Measurements from ENCODE around the gene SYT7. TPM values are rescaled to one million over a fixed set of nuclear protein-coding genes. Genes with fewer than 3 reads are reported as not detected.
A peak's percentile ranks its signal among the peaks of the same experiment; 100 is the strongest.

The SYT7 gene, protein sequence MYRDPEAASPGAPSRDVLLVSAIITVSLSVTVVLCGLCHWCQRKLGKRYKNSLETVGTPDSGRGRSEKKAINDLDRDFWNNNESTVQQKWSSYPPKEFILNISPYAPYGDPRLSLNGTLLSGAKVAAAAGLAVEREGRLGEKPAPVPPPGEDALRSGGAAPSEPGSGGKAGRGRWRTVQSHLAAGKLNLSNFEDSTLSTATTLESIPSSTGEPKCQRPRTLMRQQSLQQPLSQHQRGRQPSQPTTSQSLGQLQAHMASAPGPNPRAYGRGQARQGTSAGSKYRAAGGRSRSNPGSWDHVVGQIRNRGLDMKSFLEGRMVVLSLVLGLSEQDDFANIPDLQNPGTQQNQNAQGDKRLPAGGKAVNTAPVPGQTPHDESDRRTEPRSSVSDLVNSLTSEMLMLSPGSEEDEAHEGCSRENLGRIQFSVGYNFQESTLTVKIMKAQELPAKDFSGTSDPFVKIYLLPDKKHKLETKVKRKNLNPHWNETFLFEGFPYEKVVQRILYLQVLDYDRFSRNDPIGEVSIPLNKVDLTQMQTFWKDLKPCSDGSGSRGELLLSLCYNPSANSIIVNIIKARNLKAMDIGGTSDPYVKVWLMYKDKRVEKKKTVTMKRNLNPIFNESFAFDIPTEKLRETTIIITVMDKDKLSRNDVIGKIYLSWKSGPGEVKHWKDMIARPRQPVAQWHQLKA
- total RNA-seq, result not detected

DNA sequence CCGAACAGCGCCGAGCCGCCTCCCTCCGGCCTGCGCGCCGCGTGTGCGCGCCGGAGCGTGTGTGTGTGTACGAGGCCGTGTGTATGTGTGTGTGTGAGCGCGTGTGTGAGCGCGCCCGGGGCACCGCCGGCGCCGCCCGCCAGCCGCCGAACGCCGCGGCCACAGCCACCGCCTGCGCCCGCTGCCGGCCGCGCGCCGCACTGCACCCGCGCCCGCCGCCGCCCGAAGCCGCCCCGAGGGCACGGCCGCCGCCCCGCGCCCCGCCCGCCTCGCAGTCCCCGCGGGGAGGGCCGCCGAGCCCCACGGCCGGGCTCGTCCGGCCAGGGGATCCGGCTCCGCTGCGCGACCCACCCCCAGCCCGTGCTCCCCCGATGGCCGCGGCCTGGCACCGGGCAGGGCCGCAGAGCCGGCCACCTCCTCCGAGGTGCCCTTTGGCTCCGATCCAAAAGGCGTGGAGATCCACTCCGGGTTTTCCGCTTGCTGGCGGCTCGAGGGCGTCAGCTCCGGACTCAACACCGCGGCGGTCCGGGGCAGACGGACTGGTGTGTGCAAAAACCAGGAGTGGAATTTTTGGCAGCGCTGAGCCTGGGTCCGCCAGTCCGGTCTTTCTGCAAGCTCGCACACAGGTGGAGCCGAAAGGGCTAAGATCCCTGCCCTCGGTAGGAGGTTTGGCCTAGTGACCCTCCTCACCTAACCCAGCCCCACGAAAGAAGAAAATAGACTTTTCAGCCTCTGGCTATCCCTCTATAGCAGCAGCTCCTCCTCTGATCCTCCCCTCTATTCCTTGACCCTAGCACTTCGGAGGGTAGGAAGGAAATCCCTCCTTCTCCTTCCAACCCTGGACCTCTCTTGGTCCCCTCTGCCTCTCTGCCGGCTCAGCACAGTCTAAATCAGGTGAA is at the start of gene SYT7:
SYT7 (minus strand) TSS at position 47 of the 899 bp plus-strand sequence. CDS start 256 bp downstream, outside the sequence.
- DNase-seq (peak; percentile 96 to 98), ATAC-seq (replicated peaks in 1 of 2) (peak; percentile 87)
- H3K27ac Mint-ChIP-seq, result no peak within 1 kb of the TSS
- peak within 1 kb of the TSS; percentile 72 to 86 for H3K4me3 Mint-ChIP-seq
- peaks cover 14% of the 10 kb centered on the region for H3K4me1 Mint-ChIP-seq (ENCODE audit: low read depth)
- peaks cover 40% of the 10 kb centered on the region for H3K27me3 Mint-ChIP-seq (ENCODE audit: low read depth)
- no peaks in the 10 kb centered on the region for H3K36me3 Mint-ChIP-seq (ENCODE audit: insufficient read depth in 2 of 2)
- no peaks in the 10 kb centered on the region for H3K9me3 Mint-ChIP-seq

DNA sequence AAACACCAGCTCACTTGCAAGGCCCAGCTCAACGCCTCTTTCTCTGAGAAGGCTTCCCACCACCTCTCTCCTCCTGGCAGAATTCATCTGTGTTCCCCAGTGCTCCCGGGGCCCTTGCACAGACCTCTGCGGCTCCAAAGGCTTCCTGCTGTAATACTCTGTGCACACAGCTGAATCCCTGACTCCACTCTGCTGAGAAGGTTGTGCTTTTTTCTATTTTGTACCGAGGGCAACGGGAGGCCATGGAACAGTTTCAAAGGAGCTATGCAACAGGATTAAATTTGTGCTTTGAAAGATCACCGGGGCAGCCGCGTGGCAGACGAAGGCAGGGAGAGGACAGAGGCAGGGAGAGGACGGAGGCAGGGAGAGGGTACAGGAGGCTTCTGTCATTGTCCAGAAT is 49.2 kb upstream of the SYT7 start:
- Mint-ChIP-seq H3K36me3 (ENCODE audit: insufficient read depth in 2 of 2) (no peaks in the 10 kb centered on the region), H3K9me3 (no peaks in the 10 kb centered on the region), H3K4me1 (ENCODE audit: low read depth) (no peaks in the 10 kb centered on the region), H3K4me3 (no peak overlapping the region), H3K27ac (no peak overlapping the region), H3K27me3 (ENCODE audit: low read depth) (peaks cover 21% of the 10 kb centered on the region)
- DNase-seq (no peak), ATAC-seq (replicated peaks in 1 of 2) (no peak)

DNA sequence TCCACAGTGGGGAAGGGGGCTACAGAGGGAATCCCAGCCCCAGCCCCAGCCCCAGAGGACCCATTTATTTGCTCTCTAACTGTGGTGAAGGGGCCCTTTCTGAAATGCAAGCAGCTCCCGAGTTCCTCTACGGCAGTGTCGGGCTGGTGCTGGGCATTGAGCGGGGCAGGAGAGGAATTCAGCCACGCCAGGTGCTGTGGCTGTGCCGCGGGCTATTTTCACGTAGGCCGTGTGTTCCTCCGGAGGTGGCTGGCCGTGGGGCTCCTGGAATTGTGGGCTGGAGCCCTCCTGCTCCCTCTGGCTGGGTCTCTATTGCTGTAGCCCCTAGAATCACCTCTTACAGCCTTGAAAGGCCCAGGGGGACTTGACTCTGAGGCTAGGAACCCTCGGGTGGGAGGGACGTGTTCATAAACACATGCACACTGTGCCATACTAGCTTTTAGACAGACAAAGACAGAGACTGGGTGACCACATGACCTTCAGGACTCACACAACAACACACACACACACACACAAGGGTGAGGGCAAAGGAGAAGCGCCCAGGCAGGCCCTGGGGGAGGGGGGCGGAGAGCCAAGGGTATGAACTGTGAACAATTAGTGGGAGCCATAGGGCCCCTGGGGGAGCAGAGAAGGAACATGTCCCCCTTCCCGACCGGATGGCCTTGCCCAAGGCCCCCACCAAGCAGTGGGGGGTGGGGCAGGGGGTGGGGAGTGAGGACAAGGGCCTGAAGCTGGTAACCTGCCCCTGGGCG is 48.4 kb upstream of the SYT7 start:
- Mint-ChIP-seq H3K27me3 (ENCODE audit: low read depth) (peaks cover 21% of the 10 kb centered on the region), H3K4me3 (no peak overlapping the region), H3K9me3 (no peaks in the 10 kb centered on the region), H3K36me3 (ENCODE audit: insufficient read depth in 2 of 2) (no peaks in the 10 kb centered on the region), H3K4me1 (ENCODE audit: low read depth) (no peaks in the 10 kb centered on the region), H3K27ac (no peak overlapping the region)
- ATAC-seq (replicated peaks in 1 of 2) (no peak), DNase-seq (no peak)

DNA sequence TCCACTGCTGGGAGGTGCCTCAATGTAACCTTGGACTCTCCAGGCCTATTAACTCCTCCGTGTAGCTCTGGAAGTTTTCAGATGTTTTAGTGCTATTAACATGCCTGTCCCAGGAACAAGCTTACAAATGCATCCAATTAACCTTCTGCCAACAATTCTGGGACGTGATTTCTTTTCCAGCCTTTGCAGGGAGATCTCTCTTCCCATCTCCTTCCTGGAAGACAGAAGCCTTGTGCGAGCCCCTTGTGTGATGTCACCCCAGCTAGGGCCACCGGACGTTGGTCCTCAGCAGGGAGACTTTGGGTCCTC is 47.7 kb upstream of the SYT7 start:
- DNase-seq (no peak), ATAC-seq (replicated peaks in 1 of 2) (no peak)
- Mint-ChIP-seq H3K9me3 (no peaks in the 10 kb centered on the region), H3K27me3 (ENCODE audit: low read depth) (peaks cover 21% of the 10 kb centered on the region), H3K4me3 (no peak overlapping the region), H3K36me3 (ENCODE audit: insufficient read depth in 2 of 2) (no peaks in the 10 kb centered on the region), H3K27ac (no peak overlapping the region), H3K4me1 (ENCODE audit: low read depth) (no peaks in the 10 kb centered on the region)

DNA sequence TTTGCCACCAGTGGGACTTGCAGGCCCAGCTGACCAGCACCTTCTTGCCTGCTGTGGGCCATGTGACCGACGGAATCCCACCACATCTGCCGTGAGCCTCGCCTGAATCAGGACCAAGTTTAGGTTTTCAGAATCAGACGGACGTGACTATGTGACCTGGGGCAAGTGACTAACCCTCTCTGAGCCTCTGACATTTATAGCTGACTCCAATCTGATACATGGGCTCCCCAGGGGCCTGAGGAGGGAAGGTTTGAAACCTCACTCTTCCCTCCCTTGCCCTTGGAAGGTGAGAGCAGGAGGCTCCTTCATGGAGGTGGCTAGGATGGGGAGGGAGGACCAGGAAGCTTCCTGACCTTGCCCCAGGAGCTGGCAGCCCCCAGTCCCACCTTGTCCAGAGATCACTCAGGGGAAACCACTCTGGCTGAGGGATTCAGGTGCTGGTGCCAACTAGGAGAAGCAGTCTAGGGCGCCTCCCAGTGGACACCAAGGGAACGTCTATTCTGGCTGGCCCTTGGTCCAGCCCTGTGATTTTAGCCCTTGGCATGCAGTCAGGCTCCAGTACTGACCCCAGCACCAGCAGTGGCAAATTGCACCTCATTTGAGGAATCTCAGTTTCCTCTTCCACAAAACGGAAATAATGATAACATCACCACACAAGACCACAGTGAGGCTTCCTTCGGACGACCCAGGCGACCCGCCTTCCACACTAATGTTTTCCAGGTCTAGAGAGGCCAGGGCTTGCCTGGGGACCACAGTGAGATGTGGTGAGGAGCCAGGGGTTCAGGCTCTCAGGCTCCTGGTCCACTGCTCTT is 47.2 kb upstream of the SYT7 start:
- Mint-ChIP-seq H3K9me3 (no peaks in the 10 kb centered on the region), H3K4me1 (ENCODE audit: low read depth) (no peaks in the 10 kb centered on the region), H3K27me3 (ENCODE audit: low read depth) (peaks cover 21% of the 10 kb centered on the region), H3K27ac (no peak overlapping the region), H3K4me3 (no peak overlapping the region), H3K36me3 (ENCODE audit: insufficient read depth in 2 of 2) (no peaks in the 10 kb centered on the region)
- DNase-seq (peak; percentile 54), ATAC-seq (replicated peaks in 1 of 2) (peak; percentile 32 to 59)

DNA sequence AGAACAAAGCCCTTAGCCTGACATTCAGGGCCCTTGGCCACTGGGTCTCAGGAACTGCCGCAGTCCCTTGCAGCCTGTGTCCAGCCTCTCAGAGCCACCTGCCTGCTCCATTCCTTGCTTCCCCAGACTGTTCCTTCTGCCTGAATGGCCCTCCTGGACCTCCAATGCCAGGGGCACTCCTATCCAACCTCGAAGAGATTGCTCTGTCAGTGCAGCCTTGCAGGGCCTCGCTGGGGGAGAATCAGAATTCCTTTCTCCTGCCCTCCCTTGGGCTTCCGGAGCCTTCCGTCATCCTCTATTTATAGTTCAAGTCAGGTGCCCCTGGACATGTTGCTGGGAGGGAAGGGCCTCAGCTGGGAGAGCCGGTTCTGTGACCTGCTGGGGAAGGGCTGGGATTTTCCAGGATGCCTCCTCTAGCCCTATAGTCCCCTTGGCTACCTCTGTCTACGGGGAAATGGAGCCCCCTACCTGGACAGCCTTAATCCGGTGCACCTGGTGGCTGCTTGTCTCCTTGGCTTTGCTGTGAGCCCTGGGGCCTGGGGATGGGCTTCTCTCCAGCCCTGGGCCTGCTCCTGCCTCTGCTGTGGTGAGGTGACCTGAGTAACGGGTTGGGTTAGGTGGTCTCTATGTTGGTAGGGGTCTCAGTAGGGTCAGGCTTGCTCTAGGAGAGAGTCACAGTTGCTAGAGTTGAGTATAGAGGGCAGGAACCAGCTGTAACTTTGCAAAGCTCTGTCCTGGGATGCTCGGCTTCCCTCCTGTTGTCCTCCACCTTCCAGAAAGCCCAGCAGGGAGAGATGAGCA is 45.9 kb upstream of the SYT7 start:
- Mint-ChIP-seq H3K27ac (no peak overlapping the region), H3K4me3 (no peak overlapping the region), H3K9me3 (no peaks in the 10 kb centered on the region)

DNA sequence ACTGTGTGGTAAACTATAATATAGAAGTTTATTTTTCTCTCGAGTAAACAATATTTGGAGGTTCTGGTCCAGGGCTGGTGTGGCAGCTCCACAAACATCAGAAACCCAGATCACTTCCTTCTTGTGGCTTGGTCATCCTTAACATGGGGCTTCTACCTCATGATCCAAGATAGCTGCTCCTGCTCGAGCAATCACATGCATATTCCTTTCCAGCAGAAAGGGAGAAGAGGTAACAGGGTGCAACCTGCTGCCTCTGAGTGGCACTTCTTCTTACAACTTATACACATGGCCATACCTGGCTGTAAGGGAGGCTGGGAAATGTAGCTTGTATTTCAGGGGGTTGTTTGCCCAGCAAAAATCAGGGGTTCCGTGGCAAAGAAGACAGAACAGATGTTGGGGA is 44.6 kb upstream of the SYT7 start:
- Mint-ChIP-seq H3K36me3 (ENCODE audit: insufficient read depth in 2 of 2) (no peaks in the 10 kb centered on the region), H3K9me3 (no peaks in the 10 kb centered on the region), H3K4me1 (ENCODE audit: low read depth) (no peaks in the 10 kb centered on the region), H3K27me3 (ENCODE audit: low read depth) (peaks cover 22% of the 10 kb centered on the region), H3K4me3 (no peak overlapping the region), H3K27ac (no peak overlapping the region)
- DNase-seq (no peak), ATAC-seq (replicated peaks in 1 of 2) (no peak)

More for the DNA sequence above, 45.9 kb upstream of the SYT7 start:
- DNase-seq (no peak), ATAC-seq (replicated peaks in 1 of 2) (no peak)
- H3K27me3 Mint-ChIP-seq (ENCODE audit: low read depth), result peaks cover 21% of the 10 kb centered on the region
- H3K36me3 Mint-ChIP-seq (ENCODE audit: insufficient read depth in 2 of 2), result no peaks in the 10 kb centered on the region
- H3K4me1 Mint-ChIP-seq (ENCODE audit: low read depth), result no peaks in the 10 kb centered on the region

DNA sequence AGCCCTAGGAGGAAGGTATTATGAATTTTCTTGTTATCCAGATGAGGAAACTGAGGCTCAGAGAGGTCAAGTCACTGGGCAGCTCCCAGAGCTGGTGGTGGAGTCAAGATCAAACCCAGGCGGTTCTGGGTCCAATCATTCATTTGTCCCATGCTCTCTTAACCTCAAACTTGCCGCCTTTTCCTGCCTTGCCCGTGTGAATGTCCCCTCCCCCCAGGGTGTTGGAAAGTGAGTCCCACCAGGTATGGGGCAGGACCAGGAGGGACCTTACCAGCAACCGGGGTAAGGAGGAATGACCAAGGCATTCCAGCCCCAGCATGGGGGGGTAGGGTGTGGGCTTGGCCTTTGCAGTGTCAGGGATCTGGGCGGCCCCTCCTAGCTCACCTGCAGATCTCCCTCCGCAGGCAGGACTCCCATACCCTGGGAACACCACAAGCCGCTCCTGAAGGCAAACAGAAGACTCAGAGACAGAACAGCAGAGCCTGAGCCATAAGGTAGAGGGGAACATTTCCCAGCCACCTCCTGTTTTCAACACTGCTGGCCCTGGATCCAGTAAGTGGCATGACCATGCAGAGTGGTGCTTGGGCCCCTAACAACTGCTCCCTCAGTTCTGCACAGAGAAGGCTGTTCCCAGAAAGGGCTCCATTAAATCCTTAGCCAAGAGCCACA is 41.2 kb upstream of the SYT7 start:
- no peak overlapping the region for H3K27ac Mint-ChIP-seq

DNA sequence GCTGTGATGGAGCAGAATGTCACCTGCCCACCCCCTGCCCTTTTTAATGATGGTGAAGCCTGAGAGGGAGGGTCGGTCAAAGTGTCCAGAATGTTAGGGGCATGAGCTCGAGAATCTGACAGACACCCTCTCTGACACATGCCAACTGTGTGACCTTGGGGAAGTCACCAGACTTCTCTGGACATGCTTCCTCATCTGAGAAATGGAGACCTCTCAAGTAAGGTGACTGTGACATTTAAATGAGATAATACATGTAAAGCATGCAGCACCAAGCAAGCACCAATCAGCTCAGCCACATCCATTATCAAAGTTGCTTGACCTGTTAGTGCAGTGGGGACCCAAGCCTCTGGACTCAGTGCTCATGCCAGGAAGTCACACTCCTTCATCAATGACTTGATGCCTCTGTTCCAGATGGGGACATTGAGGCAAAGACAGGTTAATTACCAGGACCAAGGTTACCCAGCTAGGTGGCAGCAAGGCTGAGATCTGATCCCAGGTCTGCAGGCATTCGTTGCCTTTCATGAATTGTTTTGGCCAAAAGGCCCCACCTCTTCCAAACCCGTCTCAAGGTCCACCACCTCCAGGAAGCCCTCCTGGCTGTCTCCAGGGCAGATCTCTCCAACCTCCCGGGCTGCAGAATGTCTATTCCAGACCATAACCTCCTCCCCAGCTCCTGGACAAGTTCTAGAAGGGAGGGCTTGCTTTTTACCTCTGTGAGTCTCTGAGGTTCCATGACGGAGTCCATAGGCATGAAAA is 38.8 kb upstream of the SYT7 start:
- Mint-ChIP-seq H3K27me3 (ENCODE audit: low read depth) (peaks cover 9% of the 10 kb centered on the region), H3K27ac (no peak overlapping the region), H3K36me3 (ENCODE audit: insufficient read depth in 2 of 2) (no peaks in the 10 kb centered on the region), H3K9me3 (no peaks in the 10 kb centered on the region), H3K4me1 (ENCODE audit: low read depth) (peaks cover 5% of the 10 kb centered on the region), H3K4me3 (no peak overlapping the region)
- DNase-seq (no peak), ATAC-seq (replicated peaks in 1 of 2) (no peak)

More for the DNA sequence above, 41.2 kb upstream of the SYT7 start:
- Mint-ChIP-seq H3K9me3 (no peaks in the 10 kb centered on the region), H3K4me1 (ENCODE audit: low read depth) (no peaks in the 10 kb centered on the region), H3K4me3 (no peak overlapping the region), H3K27me3 (ENCODE audit: low read depth) (peaks cover 9% of the 10 kb centered on the region), H3K36me3 (ENCODE audit: insufficient read depth in 2 of 2) (no peaks in the 10 kb centered on the region)
- ATAC-seq (replicated peaks in 1 of 2) (no peak), DNase-seq (no peak)

DNA sequence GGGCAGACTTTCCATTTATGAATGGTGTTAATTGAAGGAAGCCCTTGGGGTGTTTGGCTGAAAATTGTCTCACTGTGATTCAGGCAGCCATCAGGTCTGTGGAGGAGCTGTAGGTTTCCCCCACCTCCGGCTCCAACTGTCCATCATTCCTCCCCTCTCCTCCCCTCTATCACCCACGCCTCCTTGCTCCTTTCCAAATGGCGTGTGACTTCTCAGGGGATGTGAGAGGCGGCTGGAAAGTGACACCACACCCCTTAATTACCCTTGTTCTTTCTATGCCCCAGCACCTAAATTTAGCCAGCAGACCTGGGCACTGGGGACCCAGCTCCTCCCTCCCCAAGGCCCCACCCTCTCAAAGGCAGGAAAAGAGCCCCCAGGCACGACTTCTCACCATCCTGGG is 38.1 kb upstream of the SYT7 start:
- peaks cover 5% of the 10 kb centered on the region for H3K4me1 Mint-ChIP-seq (ENCODE audit: low read depth)
- DNase-seq, result no peak
- H3K9me3 Mint-ChIP-seq, result no peaks in the 10 kb centered on the region
- ATAC-seq (replicated peaks in 1 of 2), result no peak
- H3K27me3 Mint-ChIP-seq (ENCODE audit: low read depth), result peaks cover 9% of the 10 kb centered on the region
- H3K4me3 Mint-ChIP-seq, result no peak overlapping the region
- no peak overlapping the region for H3K27ac Mint-ChIP-seq
- H3K36me3 Mint-ChIP-seq (ENCODE audit: insufficient read depth in 2 of 2), result no peaks in the 10 kb centered on the region
